Endothelial cell of umbilical vein (primary cell): ENCODE results near the gene TMED8. TPM values are rescaled to one million over a fixed set of nuclear protein-coding genes. Genes with fewer than 3 reads are reported as not detected.

Source experiments
- BruUV-seq: library from RNA; stranded (reverse); fragments of 400-500 nt; replicated peaks from 2 replicates; lab custom pipeline; 2021; lab: Mats Ljungman, UMichigan
- CTCF ChIA-PET: fragments of 300-600, 350-600 bp; sonication (Branson Sonifier 250); formaldehyde crosslinking; loops from one replicate; lab custom pipeline; 2021; ENCODE audit warnings: antibody characterized with exemption, inconsistent platforms; lab: Charles Lee
- POLR2A ChIA-PET: fragments of 300-600, 350-600 bp; sonication (Branson Sonifier 250); formaldehyde crosslinking; loops from one replicate; lab custom pipeline; 2021; ENCODE audit warnings: antibody characterized with exemption, inconsistent platforms; lab: Charles Lee
- DNase-seq: peaks from one replicate; pipeline ENCODE4 v3.0.0-alpha.2; 2011; ENCODE audit warnings: low read depth, low spot score
- FAIRE-seq: peaks from 2 replicates; lab custom pipeline; 2011; peaks lifted over from hg19 to GRCh38; lab: Jason Lieb, UNC
- H2AFZ ChIP-seq: 2 replicates; pipeline ENCODE4 v1.6.0; 2012; ENCODE audit warnings: low read depth, low read length, control low read depth, inconsistent platforms
- H3K27ac ChIP-seq: 2 replicates; pipeline ENCODE4 v1.5.1; 2011; ENCODE audit warnings: low read depth, mild to moderate bottlenecking, control low read depth, low read length, moderate library complexity; ENCODE audit not compliant: insufficient read depth
- H3K27me3 ChIP-seq, 2 experiments: 2 replicates each; pipeline versions ENCODE4 v1.6.0 to v1.6.1; 2011; ENCODE audit warnings: low read length in 2 of 2, mixed read lengths in 1 of 2; ENCODE audit not compliant: control insufficient read depth in 2 of 2, insufficient read depth in 2 of 2
- H3K36me3 ChIP-seq, 2 experiments: 2 replicates in 1 of 2; 3 replicates in 1 of 2; pipeline ENCODE4 v1.5.1; 2011; ENCODE audit warnings: low read length in 2 of 2, mild to moderate bottlenecking in 1 of 2, moderate library complexity in 1 of 2; ENCODE audit not compliant: control insufficient read depth in 2 of 2, insufficient read depth in 2 of 2; ENCODE audit errors: extremely low read depth in 1 of 2
- H3K4me1 ChIP-seq: 3 replicates; pipeline ENCODE4 v1.5.1; 2011; ENCODE audit warnings: mild to moderate bottlenecking, low read length; ENCODE audit not compliant: control insufficient read depth, insufficient read depth; ENCODE audit errors: extremely low read depth
- H3K4me2 ChIP-seq: 2 replicates; pipeline ENCODE4 v1.6.1; 2011; ENCODE audit warnings: low read length, control low read depth, mixed read lengths; ENCODE audit not compliant: insufficient read depth
- H3K4me3 ChIP-seq, 3 experiments: fragments of 200-600 bp in 1 of 3; sonication (generic), shearing (Covaris generic) in 1 of 3; replicated peaks in 1 of 3; 2 replicates each; pipeline ENCODE4 v1.5.1; 2011 to 2016; ENCODE audit warnings: control low read depth in 3 of 3, low read length in 3 of 3, mild to moderate bottlenecking in 2 of 3, inconsistent platforms in 1 of 3, low read depth in 1 of 3, moderate library complexity in 1 of 3; ENCODE audit not compliant: insufficient read depth in 1 of 3
- H3K79me2 ChIP-seq: 2 replicates; pipeline ENCODE4 v1.6.0; 2012; ENCODE audit warnings: low read length, inconsistent platforms; ENCODE audit not compliant: control insufficient read depth, insufficient read depth
- H3K9ac ChIP-seq: replicated peaks from 2 replicates; pipeline ENCODE3; 2011; ENCODE audit warnings: low read length, control low read depth; ENCODE audit not compliant: insufficient read depth; ENCODE audit errors: extremely low read depth
- H3K9me1 ChIP-seq: replicated peaks from 3 replicates; pipeline ENCODE4 v1.6.0; 2011; ENCODE audit warnings: mild to moderate bottlenecking, low read length; ENCODE audit not compliant: control insufficient read depth, insufficient read depth; ENCODE audit errors: extremely low read depth
- H3K9me3 ChIP-seq: replicated peaks from 2 replicates; pipeline ENCODE4 v1.5.1; 2012; ENCODE audit warnings: low read length, inconsistent platforms; ENCODE audit not compliant: control insufficient read depth, insufficient read depth
- H4K20me1 ChIP-seq: replicated peaks from 2 replicates; pipeline ENCODE3; 2011; ENCODE audit warnings: mild to moderate bottlenecking, low read length; ENCODE audit not compliant: control insufficient read depth, insufficient read depth; ENCODE audit errors: extremely low read depth
- EZH2 ChIP-seq: IDR thresholded peaks from 2 replicates; pipeline ENCODE4 v1.6.1; 2012; ENCODE audit warnings: borderline replicate concordance, low read depth, mild to moderate bottlenecking, moderate library complexity, low read length, inconsistent platforms; ENCODE audit not compliant: severe bottlenecking
- FOS ChIP-seq: IDR thresholded peaks from 2 replicates; pipeline ENCODE4 v1.6.1; 2011; ENCODE audit warnings: mild to moderate bottlenecking, low read length, moderate library complexity, borderline replicate concordance; ENCODE audit not compliant: insufficient read depth
- GATA2 ChIP-seq: IDR thresholded peaks from 2 replicates; pipeline ENCODE4 v1.7.0; 2011; ENCODE audit warnings: low read depth, mild to moderate bottlenecking, moderate library complexity, mixed read lengths, low read length; ENCODE audit not compliant: insufficient read length, insufficient read depth
- JUN ChIP-seq: IDR thresholded peaks from 2 replicates; pipeline ENCODE4 v1.6.1; 2011; ENCODE audit warnings: borderline replicate concordance, low read depth; ENCODE audit not compliant: insufficient read length, insufficient read depth
- MYC ChIP-seq: IDR thresholded peaks from one replicate; pipeline ENCODE4 v1.6.1; 2011; ENCODE audit warnings: mild to moderate bottlenecking, low read depth, low read length
- POLR2A ChIP-seq: IDR thresholded peaks from 2 replicates; pipeline ENCODE4 v1.6.1; 2012; ENCODE audit warnings: low read depth, mild to moderate bottlenecking, control low read depth, low read length
- dilution Hi-C: fragments of 300-500 bp; cut with MboI; formaldehyde crosslinking; loops from one replicate; pipeline ENCODE4 v1.15.0; 2019; ENCODE audit warnings: low sequenced_read_pairs; ENCODE audit not compliant: extremely low pct_ligation_motif_present
- intact Hi-C: fragments of 100-400 bp; cut with micrococcal nuclease; formaldehyde crosslinking; loops from one replicate; pipeline ENCODE4 v1.10.0; 2022
- polyA plus RNA-seq, 4 experiments: library from polyadenylated mRNA; depleted of rRNA in 3 of 4; stranded (reverse) in 3 of 4; unstranded in 1 of 4; fragments of >200 nt; gene quantifications; 2 replicates each; pipeline versions ENCODE4 v1.2.1 to v1.2.3, GENCODE V29; 2011 to 2012; ENCODE audit warnings: missing spikeins in 1 of 4
- total RNA-seq: library from RNA; stranded (reverse); gene quantifications from 2 replicates; pipeline ENCODE4 v1.2.3, GENCODE V29; 2021
- TF ChIP-seq, protein P1 (sequence below), 2 donors: IDR thresholded peaks; 1 replicate in 1 of 2; 2 replicates in 1 of 2; pipeline ENCODE4 v1.5.1; 2011; ENCODE audit warnings: low read length in 2 of 2, mild to moderate bottlenecking in 2 of 2, moderate library complexity in 2 of 2, control low read depth in 1 of 2, inconsistent platforms in 1 of 2, low read depth in 1 of 2; ENCODE audit not compliant: insufficient read depth in 1 of 2; ENCODE audit errors: extremely low read depth in 1 of 2

TMED8 gene
- total and polyA plus RNA-seq, 2 donors (not counting 3 experiments of a cell fraction or from before 2014, with no cell fraction given), result 5.2 to 12.6 TPM

DNA sequence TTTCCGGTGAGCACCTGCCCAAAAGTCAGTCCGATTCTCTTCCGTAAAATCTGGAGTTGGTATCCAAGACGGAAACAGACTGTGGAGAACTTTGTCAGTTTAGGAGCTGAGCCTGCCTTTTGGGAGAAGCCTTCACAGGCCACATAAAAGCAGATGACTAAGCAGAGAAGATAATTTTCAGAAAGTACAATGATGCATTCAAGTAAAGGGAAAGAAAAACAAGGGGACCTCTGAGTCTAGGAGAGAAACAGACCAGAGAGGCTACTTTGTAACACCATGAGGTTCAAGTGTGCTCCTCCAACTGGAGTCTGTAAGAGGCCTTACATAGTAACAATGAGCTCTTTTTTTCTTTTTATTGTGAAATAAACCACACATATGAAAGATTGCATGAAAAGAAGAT is 21.1 kb downstream of the TMED8 start:
- Histone ChIP-seq H4K20me1 (no peaks in the 10 kb centered on the region), H3K4me3 (no peak overlapping the region), H3K9ac (no peak overlapping the region), H3K4me2 (no peak overlapping the region), H3K9me1 (peaks cover 3% of the 10 kb centered on the region), H3K27me3 (no peaks in the 10 kb centered on the region), H3K4me1 (no peaks in the 10 kb centered on the region), H3K9me3 (no peaks in the 10 kb centered on the region), H3K27ac (no peak overlapping the region), H3K36me3 (no peaks in the 10 kb centered on the region), H3K79me2 (no peaks in the 10 kb centered on the region), H2AFZ (no peak overlapping the region)
- dilution Hi-C loops (no loop called here), intact Hi-C loops (no loop called here)
- CTCF ChIA-PET, result no interaction called here
- no TSS peak for BruUV-seq
- FAIRE-seq, result no peak
- POLR2A ChIA-PET, result no interaction called here
- TF ChIP-seq JUN (no peak), POLR2A (no peak), FOS (no peak), GATA2 (no peak), MYC (no peak), EZH2 (no peak)
- TF ChIP-seq, protein P1, sequence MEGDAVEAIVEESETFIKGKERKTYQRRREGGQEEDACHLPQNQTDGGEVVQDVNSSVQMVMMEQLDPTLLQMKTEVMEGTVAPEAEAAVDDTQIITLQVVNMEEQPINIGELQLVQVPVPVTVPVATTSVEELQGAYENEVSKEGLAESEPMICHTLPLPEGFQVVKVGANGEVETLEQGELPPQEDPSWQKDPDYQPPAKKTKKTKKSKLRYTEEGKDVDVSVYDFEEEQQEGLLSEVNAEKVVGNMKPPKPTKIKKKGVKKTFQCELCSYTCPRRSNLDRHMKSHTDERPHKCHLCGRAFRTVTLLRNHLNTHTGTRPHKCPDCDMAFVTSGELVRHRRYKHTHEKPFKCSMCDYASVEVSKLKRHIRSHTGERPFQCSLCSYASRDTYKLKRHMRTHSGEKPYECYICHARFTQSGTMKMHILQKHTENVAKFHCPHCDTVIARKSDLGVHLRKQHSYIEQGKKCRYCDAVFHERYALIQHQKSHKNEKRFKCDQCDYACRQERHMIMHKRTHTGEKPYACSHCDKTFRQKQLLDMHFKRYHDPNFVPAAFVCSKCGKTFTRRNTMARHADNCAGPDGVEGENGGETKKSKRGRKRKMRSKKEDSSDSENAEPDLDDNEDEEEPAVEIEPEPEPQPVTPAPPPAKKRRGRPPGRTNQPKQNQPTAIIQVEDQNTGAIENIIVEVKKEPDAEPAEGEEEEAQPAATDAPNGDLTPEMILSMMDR (IDR thresholded peaks at IDR 0.05; ENCODE audit: extremely low read depth in 1 of 2, insufficient read depth in 1 of 2, low read depth in 1 of 2, low read length in 2 of 2), result no peak
- no peak for DNase-seq
